IPS-20b (cell line): ENCODE measurements around the gene AGAP1.

Experiments used
- H3K27ac ChIP-seq: one replicate; pipeline ENCODE4 v1.5.1; 2013; ENCODE audit warnings: low read length
- H3K27me3 ChIP-seq: 2 replicates; pipeline ENCODE4 v1.6.1; 2013; ENCODE audit warnings: mild to moderate bottlenecking, low read length, inconsistent platforms; ENCODE audit not compliant: insufficient read depth
- H3K36me3 ChIP-seq: 2 replicates; pipeline ENCODE4 v1.6.1; 2013; ENCODE audit warnings: low read depth, mild to moderate bottlenecking, inconsistent platforms, low read length, moderate library complexity; ENCODE audit not compliant: insufficient read depth
- H3K4me1 ChIP-seq: 2 replicates; pipeline ENCODE4 v1.6.1; 2013; ENCODE audit warnings: mild to moderate bottlenecking, control low read depth, inconsistent platforms, low read length, moderate library complexity; ENCODE audit not compliant: insufficient read depth
- H3K4me3 ChIP-seq: 2 replicates; pipeline ENCODE4 v1.5.1; 2013; ENCODE audit warnings: mild to moderate bottlenecking, low read length, inconsistent platforms
- H3K9ac ChIP-seq: 2 replicates; pipeline ENCODE4 v1.6.1; 2013; ENCODE audit warnings: low read depth, mild to moderate bottlenecking, inconsistent platforms, low read length, moderate library complexity
- H3K9me3 ChIP-seq: 2 replicates; pipeline ENCODE4 v1.6.1; 2013; ENCODE audit warnings: mild to moderate bottlenecking, low read depth, low read length, inconsistent platforms; ENCODE audit not compliant: insufficient read depth

Gene AGAP1

DNA sequence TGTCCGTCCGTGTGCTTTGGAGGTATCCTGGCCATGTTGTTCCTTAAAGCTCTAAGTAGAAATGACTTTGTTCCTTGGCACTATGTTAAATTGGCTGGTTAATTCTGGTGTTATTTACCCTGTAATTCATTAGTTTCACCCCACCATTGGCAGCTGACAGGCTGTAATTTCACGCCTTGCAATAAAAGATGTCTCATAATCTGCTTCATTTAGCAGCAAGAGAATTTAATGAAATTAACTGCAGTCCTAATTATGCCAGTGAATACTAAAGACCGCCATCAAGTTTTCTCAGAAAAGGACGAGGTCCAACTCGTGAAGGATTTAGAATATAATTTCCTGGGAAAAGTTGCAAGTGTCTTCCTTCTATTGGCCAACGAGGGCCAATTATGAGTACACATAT lies 355.1 kb downstream of the AGAP1 start:
- Histone ChIP-seq H3K27me3 (no peaks in the 10 kb centered on the region), H3K4me3 (no peak overlapping the region), H3K27ac (no peak overlapping the region), H3K9me3 (no peaks in the 10 kb centered on the region), H3K4me1 (peaks cover 6% of the 10 kb centered on the region; the same call in 1 of the 2 replicates), H3K9ac (no peak overlapping the region), H3K36me3 (no peaks in the 10 kb centered on the region)

DNA sequence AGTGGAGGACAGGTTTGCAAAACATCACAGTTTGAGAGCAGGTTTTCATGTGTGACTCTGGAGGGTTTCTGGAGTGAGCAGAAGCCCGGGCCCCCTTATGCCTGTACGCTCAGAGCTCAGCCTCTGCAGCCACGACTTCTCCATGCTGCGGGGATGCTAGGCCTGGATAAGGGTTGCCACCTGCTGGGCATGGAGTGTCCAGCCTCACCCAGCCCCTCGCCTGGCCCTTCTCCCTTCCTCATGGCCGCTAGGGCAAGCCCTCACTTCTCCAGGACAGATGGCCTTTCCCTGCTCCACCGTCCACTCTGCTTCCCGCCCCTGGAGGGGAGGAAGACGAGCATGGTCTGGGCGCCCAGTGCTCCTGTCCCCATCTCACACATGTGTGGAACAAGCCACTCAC lies 355.6 kb downstream of the AGAP1 start:
- H3K27me3 ChIP-seq, result no peaks in the 10 kb centered on the region
- H3K9me3 ChIP-seq, result no peaks in the 10 kb centered on the region
- H3K27ac ChIP-seq, result no peak overlapping the region
- H3K4me1 ChIP-seq, result peaks cover 6% of the 10 kb centered on the region; the same call in 1 of the 2 replicates
- no peak overlapping the region for H3K4me3 ChIP-seq
- no peak overlapping the region for H3K9ac ChIP-seq
- H3K36me3 ChIP-seq, result no peaks in the 10 kb centered on the region

DNA sequence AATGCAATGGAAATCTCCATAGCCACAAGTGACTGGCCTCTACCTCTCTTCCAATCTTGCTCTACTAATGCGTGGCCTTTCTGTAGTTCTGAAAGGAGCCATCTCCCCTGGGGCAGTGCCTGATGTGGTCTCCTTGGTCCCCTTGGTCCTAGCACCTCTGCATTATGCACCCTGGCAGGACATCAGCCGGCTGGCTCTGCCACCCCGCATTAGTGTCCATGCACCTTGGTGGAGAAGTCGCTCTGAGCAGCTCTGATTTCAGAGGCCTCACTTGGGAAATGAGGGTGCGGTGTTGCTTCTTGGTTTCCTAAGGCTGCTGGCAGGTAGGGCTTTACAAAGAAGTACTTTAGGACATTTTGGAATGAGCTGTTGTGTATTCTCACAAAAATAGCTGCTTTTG lies 356.4 kb downstream of the AGAP1 start:
- H3K4me1 ChIP-seq, result peaks cover 6% of the 10 kb centered on the region; the same call in 1 of the 2 replicates
- no peak overlapping the region for H3K27ac ChIP-seq
- no peaks in the 10 kb centered on the region for H3K9me3 ChIP-seq

DNA sequence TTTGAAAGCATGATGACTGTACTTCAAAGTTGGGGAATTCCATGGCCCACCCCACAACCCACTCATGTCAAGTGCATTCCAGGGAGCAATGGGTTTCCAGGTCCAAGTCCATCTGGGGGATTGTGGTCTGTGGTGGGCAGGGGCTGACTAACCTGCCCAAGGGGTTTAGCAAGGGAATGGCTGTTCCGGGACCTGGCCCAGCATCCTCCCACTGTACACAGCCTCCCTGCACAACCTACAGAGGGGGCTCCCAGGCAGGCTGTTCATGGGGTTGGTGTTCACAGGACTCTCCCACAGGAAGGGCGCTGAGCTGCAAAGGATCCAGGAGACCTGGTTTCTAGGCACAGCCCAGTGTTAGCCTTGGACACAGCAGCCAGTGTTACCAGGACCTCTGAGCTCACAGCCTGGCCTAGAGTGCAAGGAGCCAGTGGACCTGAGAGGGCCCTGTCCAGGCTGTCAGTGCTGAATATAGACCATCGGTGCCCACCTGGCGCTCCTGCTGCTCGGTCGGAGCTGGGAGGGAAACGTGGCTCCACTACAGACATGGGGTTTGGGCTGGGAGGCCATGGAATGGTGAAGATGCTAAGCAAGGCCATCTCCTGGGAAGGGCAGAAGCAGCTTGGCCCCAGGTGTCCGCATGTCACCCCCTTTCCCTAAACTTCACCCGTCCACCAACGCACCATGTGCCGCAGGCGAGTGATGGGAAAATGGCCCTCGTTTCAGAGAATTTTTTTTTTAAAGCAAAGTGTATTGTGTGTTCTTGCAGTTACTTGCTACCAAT lies 357.1 kb downstream of the AGAP1 start:
- Histone ChIP-seq H3K4me1 (peaks cover 6% of the 10 kb centered on the region; the same call in 1 of the 2 replicates), H3K36me3 (no peaks in the 10 kb centered on the region), H3K9me3 (no peaks in the 10 kb centered on the region), H3K4me3 (no peak overlapping the region), H3K27ac (no peak overlapping the region), H3K9ac (no peak overlapping the region), H3K27me3 (no peaks in the 10 kb centered on the region)

More for the DNA sequence above, 356.4 kb downstream of the AGAP1 start:
- Histone ChIP-seq H3K27me3 (no peaks in the 10 kb centered on the region), H3K4me3 (no peak overlapping the region), H3K36me3 (no peaks in the 10 kb centered on the region), H3K9ac (no peak overlapping the region)

DNA sequence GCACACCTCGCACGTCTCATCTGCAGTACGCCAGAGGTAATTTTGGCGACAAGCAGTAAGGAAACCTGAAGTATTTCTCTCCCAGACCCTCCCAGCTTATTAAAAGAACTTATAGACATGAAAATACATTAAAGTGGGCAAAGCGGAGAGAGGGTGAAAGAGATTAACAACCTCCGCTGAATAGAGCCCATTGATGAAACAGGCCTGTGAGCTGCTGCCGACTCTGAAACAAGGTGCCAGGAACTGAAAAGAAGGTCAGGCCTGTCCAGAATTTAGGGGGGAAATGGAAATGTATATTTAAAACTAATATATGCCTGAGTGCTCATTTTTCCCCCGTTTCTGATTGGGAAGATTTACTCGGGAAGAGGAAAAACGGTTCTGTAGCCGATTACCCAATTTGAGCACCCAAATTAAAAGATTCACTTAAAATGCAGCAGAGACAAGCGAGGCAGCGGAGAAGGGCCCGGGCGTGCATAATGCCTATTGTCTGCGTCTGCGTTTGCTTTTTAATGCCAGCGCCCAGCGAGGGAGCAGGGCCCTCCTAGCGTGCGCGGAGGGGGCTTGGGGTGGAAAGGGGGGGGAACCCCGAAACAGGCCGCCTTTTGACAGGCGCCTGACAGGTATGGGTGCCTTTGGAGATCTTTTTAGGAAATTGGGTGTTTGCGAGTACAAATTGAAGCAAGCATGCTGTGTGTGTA lies 358.1 kb downstream of the AGAP1 start:
- no peaks in the 10 kb centered on the region for H3K36me3 ChIP-seq
- H3K27me3 ChIP-seq, result no peaks in the 10 kb centered on the region
- H3K27ac ChIP-seq, result no peak overlapping the region
- H3K4me3 ChIP-seq, result no peak overlapping the region
- H3K4me1 ChIP-seq, result peaks cover 6% of the 10 kb centered on the region; the same call in 1 of the 2 replicates
- no peaks in the 10 kb centered on the region for H3K9me3 ChIP-seq
- H3K9ac ChIP-seq, result no peak overlapping the region

DNA sequence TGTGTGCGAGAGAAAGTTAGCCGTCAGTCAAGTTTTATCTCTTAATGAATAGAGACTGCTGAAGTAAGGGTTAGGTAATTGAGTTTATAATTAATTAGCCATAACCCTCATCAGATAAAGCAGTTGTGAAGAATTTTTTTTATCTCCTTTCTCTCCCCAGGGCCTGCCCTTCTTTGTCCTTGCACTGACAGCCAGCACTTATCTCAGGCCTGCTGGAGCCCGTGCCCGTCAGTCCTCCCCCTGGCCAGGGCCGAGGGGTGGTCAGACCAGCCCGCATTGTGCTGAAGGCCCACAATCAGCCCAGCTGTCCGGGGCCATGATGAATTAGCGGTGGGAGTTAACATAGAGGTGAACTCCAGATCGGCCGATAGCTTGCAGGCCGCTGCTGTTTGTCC lies 358.7 kb downstream of the AGAP1 start:
- Histone ChIP-seq H3K27ac (no peak overlapping the region), H3K4me3 (no peak overlapping the region), H3K36me3 (no peaks in the 10 kb centered on the region)

DNA sequence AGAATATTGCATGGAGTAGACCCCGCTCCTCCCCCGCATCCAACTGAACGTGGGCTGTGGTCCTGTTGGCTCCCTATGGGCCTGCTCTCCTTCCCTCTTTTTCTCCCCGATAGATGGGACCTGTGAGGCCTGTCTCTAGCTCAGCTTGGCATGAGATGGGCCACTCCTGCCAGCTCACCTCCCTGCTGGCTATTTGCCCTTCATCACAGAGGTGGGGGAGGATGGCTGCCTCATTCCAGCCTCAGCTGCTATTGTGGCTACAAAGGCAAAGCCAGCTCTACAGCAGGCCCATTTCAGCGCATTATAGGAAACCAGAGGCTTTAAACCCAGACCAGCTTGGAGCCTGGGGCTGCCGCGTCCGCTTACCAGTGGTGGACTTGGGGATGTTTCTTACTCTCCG lies 360.4 kb downstream of the AGAP1 start:
- H3K27me3 ChIP-seq, result no peaks in the 10 kb centered on the region
- H3K27ac ChIP-seq, result no peak overlapping the region
- H3K4me3 ChIP-seq, result no peak overlapping the region
- H3K4me1 ChIP-seq, result peaks cover 12% of the 10 kb centered on the region; the same call in 1 of the 2 replicates
- H3K9ac ChIP-seq, result no peak overlapping the region
- H3K36me3 ChIP-seq, result no peaks in the 10 kb centered on the region
- no peaks in the 10 kb centered on the region for H3K9me3 ChIP-seq

More for the DNA sequence above, 358.7 kb downstream of the AGAP1 start:
- Histone ChIP-seq H3K4me1 (peaks cover 6% of the 10 kb centered on the region; the same call in 1 of the 2 replicates), H3K27me3 (no peaks in the 10 kb centered on the region), H3K9me3 (no peaks in the 10 kb centered on the region), H3K9ac (no peak overlapping the region)

DNA sequence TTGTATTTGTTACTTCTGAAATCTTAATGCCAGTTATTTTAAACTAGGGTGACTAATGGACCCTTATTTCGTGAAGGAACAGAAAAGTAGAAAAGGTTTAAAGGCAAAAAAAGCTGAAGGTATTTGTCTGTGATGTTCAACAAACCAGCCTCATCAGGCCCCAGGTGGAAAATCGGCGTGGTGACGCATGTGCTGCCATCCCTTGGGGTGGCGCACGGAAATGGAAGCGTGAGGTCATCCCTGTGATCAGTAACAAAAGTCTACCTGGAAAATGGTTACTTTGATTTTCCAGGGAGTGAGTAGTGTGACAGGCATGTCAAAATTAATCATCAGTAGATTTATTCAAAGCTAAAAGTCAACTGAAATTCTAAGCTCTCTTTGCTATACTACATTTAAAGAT lies 361.2 kb downstream of the AGAP1 start:
- H3K4me1 ChIP-seq, result peaks cover 12% of the 10 kb centered on the region; the same call in 1 of the 2 replicates
- H3K4me3 ChIP-seq, result no peak overlapping the region
- no peak overlapping the region for H3K9ac ChIP-seq
- no peaks in the 10 kb centered on the region for H3K36me3 ChIP-seq
- no peak overlapping the region for H3K27ac ChIP-seq
- H3K27me3 ChIP-seq, result no peaks in the 10 kb centered on the region
- H3K9me3 ChIP-seq, result no peaks in the 10 kb centered on the region

DNA sequence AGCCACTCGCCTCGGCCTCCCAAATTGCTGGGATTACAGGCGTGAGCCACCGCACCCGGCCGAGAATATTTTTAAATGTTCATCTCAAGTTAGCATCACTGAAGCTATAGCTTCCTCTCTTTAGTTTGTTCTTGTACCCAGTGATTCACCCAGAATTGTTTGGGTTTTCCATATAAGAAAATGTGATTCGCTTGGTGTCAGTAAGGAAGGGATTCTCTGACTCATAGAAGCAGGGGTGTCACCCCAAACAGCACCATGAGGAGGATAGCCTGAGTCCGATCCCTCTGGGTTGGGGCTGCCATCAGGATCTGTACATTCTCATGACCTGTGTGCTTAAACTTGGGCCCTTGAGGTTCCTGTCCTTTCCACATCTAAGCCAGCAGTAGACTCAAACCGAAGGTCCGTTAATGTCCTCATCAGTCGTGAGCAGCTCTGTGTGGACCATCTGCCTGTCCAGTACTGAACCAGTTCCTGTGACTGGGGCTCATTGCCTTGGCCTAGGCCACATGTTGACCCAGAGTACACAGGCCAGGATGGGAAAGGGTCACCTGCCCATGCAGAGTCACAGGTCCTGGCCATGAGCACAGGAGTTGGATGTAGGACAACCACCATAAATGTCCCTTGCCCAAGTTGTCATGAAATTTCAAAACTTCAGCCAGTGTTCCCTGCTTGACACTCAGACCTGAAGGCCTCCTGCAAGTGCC lies 362.5 kb downstream of the AGAP1 start:
- Histone ChIP-seq H3K27me3 (no peaks in the 10 kb centered on the region), H3K4me3 (no peak overlapping the region), H3K27ac (no peak overlapping the region), H3K9me3 (no peaks in the 10 kb centered on the region), H3K9ac (no peak overlapping the region), H3K4me1 (peaks cover 12% of the 10 kb centered on the region; the same call in 1 of the 2 replicates), H3K36me3 (no peaks in the 10 kb centered on the region)

DNA sequence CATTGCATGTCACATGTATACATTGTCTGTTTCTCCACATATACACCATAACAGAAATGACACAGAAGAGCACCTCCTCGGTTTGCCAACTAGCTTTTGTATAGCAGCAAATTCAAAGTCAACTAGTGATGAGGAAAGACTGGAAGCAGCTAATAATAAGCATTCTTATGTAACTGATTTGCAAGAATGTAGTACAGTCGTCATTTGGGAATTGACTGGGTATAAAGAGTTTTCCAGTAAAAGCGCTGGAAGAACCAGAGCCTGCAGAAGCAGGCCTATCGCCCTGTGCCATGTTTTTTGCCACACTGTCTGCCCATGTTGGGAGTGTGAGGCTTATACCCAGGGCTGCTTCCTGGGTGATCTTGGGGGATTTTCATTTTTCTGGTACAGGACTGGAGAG lies 363.8 kb downstream of the AGAP1 start:
- Histone ChIP-seq H3K4me3 (no peak overlapping the region), H3K27me3 (no peaks in the 10 kb centered on the region), H3K36me3 (no peaks in the 10 kb centered on the region), H3K4me1 (peaks cover 6% of the 10 kb centered on the region; the same call in 1 of the 2 replicates), H3K9ac (no peak overlapping the region), H3K27ac (no peak overlapping the region), H3K9me3 (no peaks in the 10 kb centered on the region)

DNA sequence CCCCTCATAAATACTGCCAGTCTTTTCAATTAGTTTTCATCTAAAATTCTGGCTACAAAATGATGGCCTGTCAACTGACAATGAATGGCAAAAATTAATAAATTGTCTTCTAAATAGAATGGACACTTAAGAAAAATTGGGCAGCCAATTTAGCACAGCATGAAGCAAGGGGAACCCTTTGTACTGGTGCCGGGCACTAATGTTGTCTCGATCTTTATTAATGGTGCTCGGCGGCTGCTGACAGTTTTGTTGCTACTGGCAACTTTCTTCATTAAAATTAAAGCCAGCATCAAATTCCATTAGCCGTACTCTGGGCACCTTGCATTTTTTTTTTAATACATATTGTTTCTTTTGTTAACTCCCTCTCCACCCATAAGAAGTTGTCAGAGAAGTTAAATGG lies 365.0 kb downstream of the AGAP1 start:
- H3K36me3 ChIP-seq, result no peaks in the 10 kb centered on the region
- no peaks in the 10 kb centered on the region for H3K27me3 ChIP-seq
- no peak overlapping the region for H3K9ac ChIP-seq
- H3K4me1 ChIP-seq, result peaks cover 6% of the 10 kb centered on the region; the same call in 1 of the 2 replicates
- no peak overlapping the region for H3K4me3 ChIP-seq
- no peak overlapping the region for H3K27ac ChIP-seq
- H3K9me3 ChIP-seq, result no peaks in the 10 kb centered on the region
